Occipital lobe (tissue), 2 donors: ENCODE measurements around the gene KRT80. TPM values are rescaled to one million over a fixed set of nuclear protein-coding genes. Genes with fewer than 3 reads are reported as not detected.

Experiments used
- DNase-seq: peaks from one replicate; lab custom pipeline; 2025; lab: John Stamatoyannopoulos, UW
- total RNA-seq: library from RNA; depleted of rRNA; stranded (reverse); fragments of >200 nt; gene quantifications from one replicate; pipeline ENCODE4 v1.2.3, GENCODE V29; 2014

Gene KRT80
- total RNA-seq, 1 donor from 2014 or later, result not detected

DNA sequence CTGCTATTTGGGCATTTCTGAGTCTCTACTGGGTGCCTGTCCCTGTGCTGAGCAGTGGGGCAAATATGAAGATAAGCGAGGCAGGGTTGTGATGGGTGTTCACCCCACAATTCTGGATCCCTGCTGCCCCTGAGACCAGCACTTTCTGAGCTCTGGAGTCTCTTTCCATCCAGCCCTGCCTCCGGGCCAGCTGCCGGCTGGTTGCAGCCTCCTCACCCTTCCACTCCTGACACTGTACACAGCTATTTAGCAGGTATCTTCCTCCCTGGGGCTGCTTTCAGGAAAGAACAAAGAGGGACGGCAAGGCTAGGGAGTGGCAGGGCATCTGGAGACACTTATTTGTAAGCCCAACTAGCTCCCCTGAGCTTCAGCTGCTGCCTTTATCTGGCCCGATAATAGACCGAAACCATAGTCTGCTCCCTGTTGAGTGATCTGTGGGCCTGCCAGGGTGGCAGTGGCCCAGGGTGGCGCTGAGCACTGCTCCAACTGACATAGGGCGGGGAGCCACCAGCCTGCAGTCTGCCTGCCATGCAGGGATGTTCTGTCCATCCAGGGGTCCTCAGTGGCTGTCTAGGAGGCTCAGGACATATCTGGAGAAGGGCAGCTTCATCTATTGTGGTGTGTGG, 7.6 kb upstream of the KRT80 start:
- no peak for DNase-seq

DNA sequence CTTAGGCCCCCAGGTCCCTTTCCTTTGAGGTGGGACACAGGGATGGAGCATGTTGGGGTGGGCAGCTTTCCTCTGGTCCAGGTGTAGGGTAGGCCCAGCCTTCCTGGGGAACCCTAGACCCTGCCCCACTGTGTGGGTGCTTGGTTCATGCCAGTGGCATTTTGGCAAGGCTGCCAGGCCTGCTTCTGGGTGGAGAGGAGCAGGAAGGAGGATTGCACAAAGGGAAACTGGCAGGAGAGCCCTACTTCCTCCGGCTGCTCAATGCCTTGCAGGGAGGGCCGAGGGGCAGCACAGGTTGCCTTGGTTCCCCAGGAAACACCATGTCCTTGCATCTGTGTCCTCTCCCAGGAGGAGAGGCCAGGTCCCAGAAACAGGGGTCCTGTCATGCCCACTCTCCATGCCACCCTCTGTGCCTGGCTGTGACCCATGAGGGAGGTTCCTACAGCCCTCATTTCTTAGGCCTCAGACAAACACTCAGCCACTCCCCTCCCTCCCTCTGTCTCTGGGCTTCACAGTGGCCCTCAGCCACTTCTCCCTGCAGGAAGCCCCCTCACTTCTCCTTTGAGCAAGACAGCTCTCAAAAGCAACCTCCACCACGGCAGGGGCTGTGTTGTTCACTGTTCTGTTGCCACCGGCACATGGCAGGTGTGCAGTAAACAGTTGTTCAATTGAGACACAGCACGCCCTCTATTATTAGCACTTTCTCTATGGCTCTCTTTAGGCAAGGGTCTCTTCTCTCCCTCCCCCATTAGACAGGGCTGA, 6.8 kb upstream of the KRT80 start:
- DNase-seq, result no peak

DNA sequence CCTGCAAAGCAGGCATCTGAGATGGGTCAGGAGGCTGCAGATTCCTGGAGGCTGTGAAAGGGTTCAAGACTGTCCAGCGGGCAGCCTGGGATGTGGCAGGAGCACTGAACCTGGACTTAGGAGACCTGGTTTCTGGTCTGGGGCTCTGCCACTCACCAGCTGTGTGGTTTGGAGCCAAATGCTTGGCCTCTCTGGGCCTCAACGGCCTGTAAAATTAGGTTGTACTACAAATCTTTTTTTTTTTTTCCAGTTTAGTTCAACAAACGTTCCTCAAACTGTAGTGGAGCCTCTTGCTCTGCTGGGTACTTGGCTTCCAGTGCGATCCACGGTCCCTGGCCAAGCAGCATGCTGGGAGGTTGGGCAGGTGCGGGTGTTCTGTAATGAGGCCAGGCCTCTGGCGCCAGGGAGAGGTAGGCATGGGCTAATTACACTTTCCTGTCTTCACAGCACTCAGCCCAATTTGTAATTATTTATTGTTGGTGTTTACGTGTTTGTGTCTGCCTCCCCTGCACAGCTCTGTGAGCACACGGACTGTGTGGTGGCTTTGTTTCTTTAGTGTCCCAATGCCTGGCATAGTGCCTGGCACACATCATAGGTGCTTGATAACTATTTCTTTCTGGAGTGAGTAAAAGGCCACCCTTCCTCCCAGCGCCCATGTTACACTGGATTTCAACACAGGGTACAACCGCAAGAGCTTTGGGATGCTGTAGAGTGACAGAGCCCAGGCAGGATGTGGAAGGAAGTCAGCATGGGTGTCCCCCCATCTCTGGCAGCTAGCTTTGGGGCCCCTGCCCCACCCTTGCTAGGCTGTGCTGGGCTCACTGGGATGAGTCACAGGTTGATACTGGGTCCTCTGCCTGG, 5.8 kb upstream of the KRT80 start:
- DNase-seq, result no peak

DNA sequence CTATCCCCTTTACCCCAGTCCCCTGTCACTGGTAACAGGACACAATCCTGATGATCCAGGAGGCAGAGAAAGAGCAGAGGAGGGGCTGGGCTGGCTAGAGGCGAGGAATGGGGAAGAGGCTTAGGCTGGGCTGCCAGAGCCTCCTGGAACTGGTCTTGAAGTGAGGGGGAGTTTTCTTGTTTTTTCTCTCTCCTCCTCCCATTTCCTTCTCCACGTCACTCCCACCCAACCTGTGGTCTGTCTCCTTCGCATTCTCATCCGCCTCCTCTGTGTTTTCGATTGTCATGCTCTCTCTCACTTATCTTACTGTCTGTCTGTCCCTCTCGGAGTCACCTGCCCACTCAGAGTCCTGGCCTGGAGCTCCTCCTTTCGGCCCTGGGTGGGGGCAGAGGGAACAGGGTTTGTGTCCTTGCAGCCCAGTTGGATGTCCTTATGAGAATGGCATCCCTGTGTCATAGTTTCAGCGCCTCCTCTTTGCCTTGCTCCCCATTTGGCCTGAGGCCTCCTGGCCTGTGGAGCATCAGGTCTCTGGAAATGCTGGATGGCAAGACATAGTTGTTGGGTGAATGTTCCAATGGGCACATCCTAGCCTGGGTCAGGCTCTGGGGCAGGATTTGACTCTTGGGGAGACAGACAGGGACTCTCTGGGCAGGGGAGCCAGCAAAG, 3.4 kb upstream of the KRT80 start:
- DNase-seq, result no peak

DNA sequence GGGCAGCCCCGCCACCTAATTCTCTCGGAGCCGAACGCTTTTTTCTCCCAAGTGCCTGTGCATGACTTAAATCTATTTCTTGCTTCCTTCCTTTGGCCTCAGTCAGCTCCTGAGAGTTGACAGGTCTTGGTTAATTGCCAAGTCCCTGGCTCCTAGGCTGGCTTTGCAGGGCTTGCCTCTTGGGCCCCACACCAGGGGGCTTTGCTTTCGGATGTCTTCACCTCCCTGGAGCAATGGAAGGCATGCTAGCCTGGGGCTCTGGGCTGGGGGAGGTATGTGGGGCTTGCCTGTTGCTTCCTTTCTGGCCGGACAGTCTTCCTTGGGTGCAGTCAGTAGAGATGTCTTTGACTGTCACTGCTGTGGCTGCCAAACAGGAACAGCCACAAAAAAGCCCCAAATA, 2.2 kb upstream of the KRT80 start:
- DNase-seq, result no peak

DNA sequence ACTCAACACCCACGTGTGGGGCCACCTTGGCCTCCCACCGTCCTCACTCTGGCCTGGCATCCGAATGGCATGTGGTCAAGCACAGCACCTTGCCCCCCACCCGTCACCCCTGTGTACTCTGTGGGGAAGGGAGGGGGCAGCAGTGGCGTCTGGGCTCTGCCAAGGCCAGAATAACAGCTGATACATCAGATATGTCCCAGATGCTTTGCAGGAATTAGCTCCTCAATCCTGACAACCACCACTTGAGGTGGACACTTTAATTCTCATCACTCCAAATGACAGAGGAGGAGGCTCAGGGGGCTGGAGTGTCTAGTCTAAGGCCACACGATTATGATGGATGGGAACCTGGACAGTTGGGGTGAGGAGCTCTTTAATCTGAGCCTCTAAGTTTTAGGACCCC, 1.7 kb upstream of the KRT80 start:
- DNase-seq, result no peak

DNA sequence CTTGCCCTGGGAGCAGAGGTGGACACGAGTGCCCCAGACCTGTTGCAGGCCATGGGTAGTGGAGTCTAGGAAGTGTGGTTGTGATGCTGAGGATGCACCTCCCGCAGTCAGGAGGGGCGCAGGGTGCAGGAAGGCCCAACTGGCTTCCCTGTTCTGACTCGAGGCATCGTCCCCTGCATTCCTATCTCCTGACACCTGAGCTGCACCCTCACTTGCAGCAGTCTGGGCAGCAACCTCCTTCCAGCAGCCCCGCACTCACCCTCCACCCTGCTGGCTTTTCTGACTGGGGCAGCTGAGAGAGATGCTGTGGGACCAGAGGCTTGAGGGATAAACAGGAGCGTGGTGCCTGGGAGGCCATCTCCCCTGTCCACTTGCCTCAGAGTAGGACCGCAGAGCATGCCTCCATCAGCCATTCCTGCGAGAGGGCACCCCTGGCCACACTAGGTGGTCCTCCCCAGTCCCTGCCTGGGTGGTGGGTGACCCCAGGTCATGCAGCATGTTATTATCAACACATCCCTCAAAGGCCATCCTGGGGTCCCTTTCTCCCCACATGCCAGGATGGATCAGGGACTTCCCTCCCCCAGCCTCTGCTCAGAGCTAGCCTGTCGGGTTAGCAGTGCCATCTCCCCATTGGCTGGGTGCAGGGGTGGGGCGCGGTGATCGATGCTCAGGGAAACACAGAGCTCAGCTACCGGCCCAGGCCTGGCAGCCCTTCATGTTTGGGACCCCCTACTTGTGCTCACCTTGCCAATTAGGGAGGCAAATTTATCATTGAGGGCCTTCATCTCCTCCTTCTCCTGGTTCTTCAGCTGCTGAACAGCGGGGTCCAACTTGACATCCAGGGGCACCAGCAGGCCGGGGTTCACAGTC, 719 bp downstream of the KRT80 start:
- DNase-seq, result no peak

DNA sequence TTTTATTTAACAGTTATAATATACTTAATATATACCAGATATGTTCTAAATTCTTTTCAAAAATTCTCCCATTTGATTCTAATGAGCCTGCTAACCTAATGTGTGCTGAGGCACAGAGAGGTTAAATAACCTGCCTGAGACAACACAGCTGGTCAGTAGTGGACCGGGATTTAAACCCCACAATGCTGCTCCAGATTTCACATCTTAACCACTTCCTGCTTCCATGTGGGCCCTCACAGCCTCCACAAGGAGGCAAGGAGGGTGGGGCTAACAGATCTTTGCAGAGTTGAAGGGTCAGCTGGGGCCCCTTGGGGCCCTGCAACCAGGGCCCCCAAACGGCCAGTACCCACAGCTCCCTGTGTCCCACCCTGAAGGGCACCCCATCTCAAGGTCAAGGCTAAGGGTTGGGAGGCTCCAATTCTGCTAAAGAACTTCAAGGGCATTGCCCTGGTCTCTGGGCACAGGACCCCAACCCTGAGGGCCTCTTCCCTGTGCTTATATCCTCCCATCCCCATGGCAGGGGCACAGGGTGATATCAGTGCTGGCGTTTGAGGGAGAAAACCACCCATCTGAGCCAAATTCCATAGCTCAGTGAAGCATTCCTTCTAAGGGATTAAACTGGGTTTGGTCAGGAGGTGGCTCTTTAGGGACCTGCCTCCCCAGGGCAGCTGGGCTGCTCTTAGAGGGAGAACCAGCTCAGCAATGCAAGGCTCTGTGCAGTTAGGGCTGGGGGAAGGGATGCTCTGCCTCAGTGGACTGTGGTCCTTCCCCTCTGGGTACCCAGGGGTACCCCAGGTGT, 2.2 kb downstream of the KRT80 start:
- no peak for DNase-seq

DNA sequence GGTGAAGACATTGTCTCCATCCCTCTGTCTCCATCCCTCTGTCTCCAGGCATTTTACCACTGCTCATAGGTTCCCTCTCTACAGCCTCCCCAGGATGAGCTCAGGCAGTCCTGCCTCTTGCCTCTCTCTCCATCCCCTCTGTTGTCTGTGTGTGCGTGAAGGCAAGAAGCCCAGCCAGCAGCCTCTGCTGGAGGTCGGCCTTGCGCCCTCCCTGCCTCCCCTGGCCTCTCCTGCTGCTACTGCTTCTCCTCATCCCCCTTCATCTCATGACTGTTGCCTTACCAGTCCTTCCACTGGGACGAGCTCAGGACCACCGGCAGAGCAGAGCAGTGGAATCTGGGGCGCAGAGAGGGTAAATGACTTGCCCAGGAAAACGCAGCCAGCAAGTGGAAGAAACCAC, 3.2 kb downstream of the KRT80 start:
- no peak for DNase-seq

DNA sequence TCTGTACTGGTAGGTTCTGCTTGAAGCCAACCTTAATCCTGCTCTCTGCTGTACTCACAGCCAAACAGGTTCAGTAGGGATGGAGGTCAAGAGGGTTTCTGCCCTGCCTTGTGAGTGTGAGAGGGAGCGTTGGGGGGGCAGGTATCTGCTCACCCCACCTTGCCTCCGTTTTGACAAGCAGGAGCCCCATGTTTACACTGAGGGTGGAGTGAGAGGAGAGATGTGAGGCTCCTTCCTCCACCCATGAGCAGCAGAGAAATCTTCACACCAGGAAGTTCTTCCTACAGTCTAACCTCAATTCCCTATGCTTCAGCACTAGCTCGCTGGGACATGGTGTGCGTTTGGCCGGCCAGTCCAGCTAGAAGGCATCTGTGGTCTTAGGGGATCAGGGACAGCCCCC, 4.2 kb downstream of the KRT80 start:
- no peak for DNase-seq

DNA sequence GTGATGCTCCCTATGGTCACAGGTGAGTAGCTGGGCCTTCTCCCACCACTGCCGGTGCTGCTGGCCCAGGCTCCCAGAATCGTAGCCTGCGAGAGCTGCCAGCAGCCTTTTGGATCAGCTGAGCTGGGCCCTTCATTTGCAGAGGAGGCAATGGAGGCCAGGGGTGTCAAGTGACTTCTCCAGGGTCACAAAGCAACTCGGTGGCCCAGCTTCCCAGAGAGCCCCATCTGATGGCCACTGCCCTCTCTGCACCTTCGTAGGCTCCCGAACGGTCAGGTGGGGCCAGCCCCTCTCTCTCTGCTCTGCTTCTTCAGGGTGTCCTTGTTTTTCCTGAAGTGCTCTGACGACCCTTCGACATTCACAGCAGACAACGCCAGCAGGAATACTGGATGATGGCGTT, 4.6 kb downstream of the KRT80 start:
- DNase-seq, result no peak

DNA sequence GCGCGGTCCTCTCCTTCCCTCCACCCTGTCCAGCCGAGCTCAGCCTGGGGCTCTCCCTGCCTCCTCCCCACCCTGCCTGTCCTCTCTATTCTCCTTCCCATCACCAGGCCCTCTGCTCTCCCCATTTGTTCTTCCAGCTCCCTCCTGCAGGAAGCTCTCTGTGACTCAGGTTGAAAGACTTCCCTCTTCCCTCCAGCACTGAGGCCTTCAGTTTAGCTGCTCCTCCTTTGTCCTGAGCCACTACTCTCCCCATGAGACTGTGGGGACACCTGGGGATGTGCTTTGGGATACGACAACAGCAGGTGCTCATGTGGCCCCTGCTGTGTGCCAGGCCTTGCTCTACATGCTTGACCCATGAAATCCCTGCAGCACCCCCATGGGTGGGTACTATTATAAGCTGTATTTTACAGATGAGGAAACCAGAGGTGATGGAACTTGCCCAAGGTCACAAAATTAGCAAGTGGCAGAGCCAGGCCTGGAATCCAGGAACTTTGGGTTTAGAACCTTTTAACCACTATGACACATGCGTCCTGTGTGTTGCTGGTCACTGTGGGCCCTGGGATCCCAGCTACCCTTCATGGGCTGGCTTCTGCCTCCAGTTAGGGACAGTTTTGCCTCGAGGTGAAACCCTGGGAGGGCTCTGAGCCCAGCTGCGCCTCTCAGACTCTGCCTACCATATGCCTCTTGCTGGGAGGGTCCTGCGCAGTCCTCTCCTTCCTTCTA, 5.5 kb downstream of the KRT80 start:
- DNase-seq, result no peak

DNA sequence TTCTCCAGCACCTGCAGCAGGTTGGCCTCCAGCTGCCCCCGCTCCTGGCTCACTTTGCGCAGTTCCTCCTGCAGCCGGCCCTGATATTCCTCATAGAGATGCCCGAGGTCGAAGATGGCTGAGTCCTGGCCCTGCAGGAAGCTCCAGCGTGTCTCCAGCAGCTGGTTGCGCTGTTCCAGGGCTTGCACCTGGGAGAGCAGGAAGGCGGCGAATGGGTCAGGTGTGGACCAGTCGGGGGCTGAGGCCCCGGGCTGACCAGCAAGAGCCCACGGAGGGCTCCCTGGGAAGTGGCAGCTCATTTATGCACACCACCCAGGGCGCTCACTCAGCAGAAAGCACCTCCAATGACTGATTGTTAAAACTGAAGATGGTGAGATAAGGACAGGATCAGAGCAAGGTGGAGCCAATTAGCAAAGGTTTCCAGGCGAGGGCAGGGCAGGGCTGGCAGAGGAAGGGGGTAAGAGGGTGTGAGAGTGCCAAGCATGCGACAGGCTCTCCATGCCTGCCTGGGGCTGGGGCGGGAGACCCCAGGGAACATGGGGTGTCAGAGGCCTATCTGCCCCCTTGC, 6.3 kb downstream of the KRT80 start:
- DNase-seq, result no peak

DNA sequence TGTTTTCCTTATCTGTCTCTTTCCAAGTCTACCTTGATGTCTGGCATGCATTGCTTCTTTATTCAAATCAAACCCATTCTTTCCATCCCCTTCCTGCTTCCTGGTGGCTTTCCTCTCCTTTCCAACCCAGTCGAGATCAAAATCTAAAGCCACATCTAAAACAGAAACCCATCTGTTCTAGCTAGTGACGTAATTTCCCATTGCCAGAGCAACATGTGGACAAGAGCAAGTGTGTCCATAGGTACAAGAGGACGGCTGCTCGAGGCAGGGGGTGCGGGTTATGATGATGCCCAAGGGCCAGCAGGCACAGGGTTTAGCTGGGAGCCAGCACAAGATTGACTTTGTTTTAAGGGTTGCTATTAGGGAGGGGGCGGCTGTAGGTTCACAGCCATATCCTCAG, 7.0 kb downstream of the KRT80 start:
- no peak for DNase-seq

DNA sequence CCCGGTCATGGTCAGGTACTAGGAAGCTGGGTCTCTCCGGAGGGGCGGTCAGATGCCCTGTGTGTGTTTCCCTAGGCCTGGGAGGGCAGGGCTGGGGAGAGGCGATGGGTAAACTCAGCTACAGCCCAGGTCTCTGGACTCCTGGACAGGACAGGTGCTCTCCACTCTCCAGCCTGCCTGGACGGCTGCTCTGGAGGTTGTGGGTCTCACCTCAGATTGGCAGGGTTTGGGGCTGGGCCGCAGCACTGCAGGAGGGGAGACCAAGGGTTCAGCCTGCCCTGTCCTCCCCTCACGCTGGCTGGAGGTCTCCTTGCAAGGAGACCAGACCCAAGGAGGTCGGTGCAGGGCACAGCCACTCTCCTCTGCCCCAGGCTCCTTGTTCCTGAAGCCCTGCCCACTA, 7.8 kb downstream of the KRT80 start:
- no peak for DNase-seq

DNA sequence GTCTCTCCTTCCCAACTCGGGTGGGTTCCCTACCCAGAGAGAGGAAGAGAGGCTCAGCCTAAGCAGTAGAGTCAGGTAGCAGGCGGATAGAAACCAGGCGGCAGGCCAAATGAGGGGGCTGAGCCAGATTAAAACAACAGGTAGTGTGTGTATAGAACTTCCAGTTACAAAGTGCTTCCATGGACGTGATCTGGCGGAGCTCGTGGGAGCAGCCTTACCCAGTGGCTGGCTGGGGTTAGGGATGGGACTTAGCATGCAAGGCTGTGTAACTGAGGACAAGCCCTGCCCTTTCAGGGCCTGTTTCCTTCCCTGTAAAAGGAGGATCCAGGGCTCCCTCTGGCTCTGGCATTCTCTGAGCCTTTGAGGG, 8.3 kb downstream of the KRT80 start:
- DNase-seq, result no peak

DNA sequence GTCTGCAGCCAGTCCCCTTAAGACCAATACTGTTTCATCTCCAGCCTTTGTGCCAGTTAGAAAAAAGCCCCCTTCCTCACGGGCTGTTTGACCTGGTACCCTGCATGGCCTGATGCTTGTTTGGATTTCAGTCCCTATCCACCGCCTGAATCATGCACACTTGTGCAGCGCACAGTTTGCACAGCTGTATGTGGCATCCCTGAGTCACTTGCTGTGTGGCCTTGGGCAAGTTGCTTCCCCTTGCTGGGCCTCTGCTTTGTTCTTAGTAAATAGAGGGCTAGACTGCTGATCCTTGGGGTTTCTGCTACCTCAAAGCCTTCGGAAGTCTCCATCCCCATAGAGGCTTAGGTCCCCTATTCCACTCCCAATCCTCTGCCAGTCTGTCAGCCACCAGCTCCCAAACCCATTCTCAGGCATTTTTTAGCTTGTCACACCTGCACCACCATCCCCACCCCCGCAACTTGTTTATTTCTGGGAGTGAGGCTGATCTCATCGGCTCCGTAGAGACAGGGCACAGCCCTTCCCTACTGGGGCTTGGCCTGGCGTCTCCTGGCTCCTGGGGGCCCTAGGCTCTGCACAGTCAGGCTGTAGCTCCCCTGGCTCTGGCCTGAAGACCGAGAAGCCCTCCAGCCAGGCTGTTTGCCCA, 8.8 kb downstream of the KRT80 start:
- no peak for DNase-seq

DNA sequence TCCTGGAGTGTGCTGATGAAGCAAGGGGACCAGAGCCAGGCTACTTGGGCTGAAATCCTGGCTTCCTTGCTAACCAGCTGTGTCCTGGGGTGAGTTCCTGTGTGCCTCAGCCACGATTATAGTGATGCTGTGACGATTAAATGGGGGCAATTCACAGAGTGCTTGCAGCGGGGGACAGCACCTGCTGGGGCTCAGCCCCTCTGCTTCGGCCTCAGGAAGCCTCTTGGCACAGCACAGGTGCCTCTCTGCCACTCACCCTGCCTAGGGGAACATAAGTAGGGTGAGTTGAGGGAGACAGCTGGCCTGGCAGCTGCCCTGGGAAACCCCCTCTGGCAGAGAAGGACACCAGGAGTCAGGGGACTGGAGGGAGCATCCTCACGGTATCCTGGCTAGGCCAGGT, 9.4 kb downstream of the KRT80 start:
- DNase-seq, result no peak

DNA sequence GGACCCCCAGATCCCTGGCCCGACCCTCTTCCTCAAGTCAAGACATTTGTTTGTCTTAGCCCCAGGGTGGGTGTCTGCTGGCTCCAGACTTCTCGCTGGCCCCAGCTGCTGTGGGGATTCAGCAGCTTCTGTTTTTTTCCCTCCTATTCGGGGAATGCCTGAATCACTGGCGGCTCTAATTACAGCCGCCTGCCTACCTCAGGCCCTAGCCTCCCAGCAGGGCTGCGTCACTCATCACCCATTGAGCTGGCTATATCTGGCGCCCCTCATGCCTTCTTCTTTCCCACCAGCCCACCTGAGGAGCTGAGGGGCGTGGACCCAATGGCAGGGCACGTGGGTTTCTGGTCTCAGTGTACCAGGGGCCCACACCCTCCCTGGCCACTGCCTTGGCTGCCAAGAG, 10.1 kb downstream of the KRT80 start:
- no peak for DNase-seq
